ENCODE data around the gene NXNL2. TPM values are rescaled to one million over a fixed set of nuclear protein-coding genes. Genes with fewer than 3 reads are reported as not detected.

NXNL2 gene
- total and polyA plus RNA-seq, 10 of the 15 experiments (the other 5 are each of a cell fraction or from before 2014, with no cell fraction given): not detected

DNA sequence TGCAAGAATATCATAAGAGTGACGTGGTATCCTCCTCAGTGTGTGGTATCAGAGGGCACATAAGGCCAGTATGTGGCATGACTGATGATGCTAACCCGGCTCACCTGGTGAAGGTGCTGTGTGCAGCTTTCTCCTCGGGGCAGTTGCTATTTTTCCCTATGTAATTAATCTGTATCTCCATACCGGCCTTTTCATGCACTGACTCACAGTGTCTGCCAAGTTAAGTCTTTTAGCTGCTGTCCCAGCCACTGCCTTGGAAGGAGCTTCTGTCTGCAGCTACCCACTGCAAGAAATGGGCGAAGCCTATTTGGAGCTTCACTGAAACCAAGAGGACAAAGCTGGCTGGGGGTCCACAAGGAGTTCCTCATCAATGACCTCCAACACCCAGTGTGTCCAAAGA is 46.0 kb downstream of the NXNL2 start:
- in situ Hi-C loops (cut with MboI) (no loop called here), intact Hi-C loops (cut with micrococcal nuclease; ENCODE audit: unreplicated experiment) (no loop called here)
- no peak overlapping the region for H3K9ac ChIP-seq (ENCODE audit: control insufficient read depth, insufficient read depth, low read length)
- FAIRE-seq (no peak), DNase-seq (ENCODE audit: low read depth, low spot score) (no peak), ATAC-seq (no peak)
- ChIA-PET SMC1A (ENCODE audit: uncharacterized antibody, unreplicated experiment) (no interaction called here), CTCF (no interaction called here), RAD21 (ENCODE audit: unreplicated experiment) (no interaction called here), POLR2A (no interaction called here)
- TF ChIP-seq NFIC (IDR thresholded peaks at IDR 0.05; ENCODE audit: low read depth, low read length): no peak
- TF ChIP-seq TAF1 (IDR thresholded peaks at IDR 0.05; ENCODE audit: borderline replicate concordance, low read depth, low read length): no peak
- TF ChIP-seq RCOR1 (conservative IDR thresholded peaks at IDR 0.05; ENCODE audit: low read depth, low read length): no peak
- no peak for TF ChIP-seq POLR2AphosphoS2 (IDR thresholded peaks at IDR 0.05; ENCODE audit: low read depth, low read length)
- TF ChIP-seq IRF5 (IDR thresholded peaks at IDR 0.05; ENCODE audit: borderline replicate concordance): no peak
- no peak for TF ChIP-seq IRF4 (IDR thresholded peaks at IDR 0.05; ENCODE audit: low read depth, low read length)
- TF ChIP-seq BRCA1 (IDR thresholded peaks at IDR 0.05; ENCODE audit: low read depth, low read length): no peak
- TF ChIP-seq CHD4 (IDR thresholded peaks at IDR 0.05): no peak
- TF ChIP-seq FOXK2 (IDR thresholded peaks at IDR 0.05): no peak
- TF ChIP-seq SUZ12 (IDR thresholded peaks at IDR 0.05; ENCODE audit: unreplicated experiment): no peak
- TF ChIP-seq LARP7 (IDR thresholded peaks at IDR 0.05): no peak
- TF ChIP-seq SMC3 (IDR thresholded peaks at IDR 0.05; ENCODE audit: borderline replicate concordance, low read length): no peak
- TF ChIP-seq MXI1 (IDR thresholded peaks at IDR 0.05; ENCODE audit: low read depth, low read length): no peak
- TF ChIP-seq, protein P1, sequence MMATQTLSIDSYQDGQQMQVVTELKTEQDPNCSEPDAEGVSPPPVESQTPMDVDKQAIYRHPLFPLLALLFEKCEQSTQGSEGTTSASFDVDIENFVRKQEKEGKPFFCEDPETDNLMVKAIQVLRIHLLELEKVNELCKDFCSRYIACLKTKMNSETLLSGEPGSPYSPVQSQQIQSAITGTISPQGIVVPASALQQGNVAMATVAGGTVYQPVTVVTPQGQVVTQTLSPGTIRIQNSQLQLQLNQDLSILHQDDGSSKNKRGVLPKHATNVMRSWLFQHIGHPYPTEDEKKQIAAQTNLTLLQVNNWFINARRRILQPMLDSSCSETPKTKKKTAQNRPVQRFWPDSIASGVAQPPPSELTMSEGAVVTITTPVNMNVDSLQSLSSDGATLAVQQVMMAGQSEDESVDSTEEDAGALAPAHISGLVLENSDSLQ (IDR thresholded peaks at IDR 0.05): no peak
- no peak for TF ChIP-seq ATF2 (IDR thresholded peaks at IDR 0.05; ENCODE audit: low read length)
- TF ChIP-seq, protein P2, sequence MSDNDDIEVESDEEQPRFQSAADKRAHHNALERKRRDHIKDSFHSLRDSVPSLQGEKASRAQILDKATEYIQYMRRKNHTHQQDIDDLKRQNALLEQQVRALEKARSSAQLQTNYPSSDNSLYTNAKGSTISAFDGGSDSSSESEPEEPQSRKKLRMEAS (IDR thresholded peaks at IDR 0.05; ENCODE audit: low read depth, low read length): no peak
- TF ChIP-seq NR2C2 (IDR thresholded peaks at IDR 0.05; ENCODE audit: borderline replicate concordance, control insufficient read depth, insufficient read length, low read depth): no peak
- no peak for TF ChIP-seq ZNF274 (IDR thresholded peaks at IDR 0.05; ENCODE audit: insufficient read depth, insufficient read length)
- TF ChIP-seq POLR2AphosphoS5 (IDR thresholded peaks at IDR 0.05; ENCODE audit: low read length): no peak
- no peak overlapping the region for H2AFZ ChIP-seq (ENCODE audit: control insufficient read depth, low read depth, low read length)
- H3K4me2 ChIP-seq (ENCODE audit: control insufficient read depth, insufficient read depth): no peak overlapping the region
- no TSS peak for BruUV-seq (replicated peaks)
- H3K36me3 ChIP-seq (ENCODE audit: control insufficient read depth in 2 of 2, insufficient read depth in 2 of 2, low read length in 1 of 2): no peaks in the 10 kb centered on the region
- no peak overlapping the region for H3K4me3 ChIP-seq
- H3K27ac ChIP-seq (ENCODE audit: control insufficient read depth, insufficient read depth): no peak overlapping the region
- WGBS (ENCODE audit: insufficient coverage, insufficient replicate concordance, low lambda C conversion rate, missing lambda C conversion rate): 27% methylated on average over 5 of the region's 5 CpGs
- H3K27me3 ChIP-seq (replicated peaks in 1 of 2; ENCODE audit: control insufficient read depth in 2 of 2, insufficient read depth in 2 of 2, low read length in 1 of 2): no peaks in the 10 kb centered on the region
- H3K9me3 ChIP-seq (replicated peaks; ENCODE audit: control insufficient read depth, insufficient read depth, low read length): no peaks in the 10 kb centered on the region
- H4K20me1 ChIP-seq (ENCODE audit: control insufficient read depth, insufficient read depth): no peaks in the 10 kb centered on the region; the same call in 1 of the 2 replicates
- H3K79me2 ChIP-seq (ENCODE audit: control insufficient read depth, insufficient read depth, low read length): no peaks in the 10 kb centered on the region
- no peaks in the 10 kb centered on the region for H3K4me1 ChIP-seq (ENCODE audit: control insufficient read depth, insufficient read depth, low read length)
